ENCODE measurements around the gene NR3C2. TPM values are rescaled to one million over a fixed set of nuclear protein-coding genes. Genes with fewer than 3 reads are reported as not detected.

The NR3C2 gene
- total RNA-seq, 1 donor from 2014 or later = 4.3 TPM

GRCh38 chr4:148056879-148057278, 385.3 kb downstream of the NR3C2 start:
- peak; percentile 40 for DNase-seq (ENCODE audit: low spot score)

GRCh38 chr4:148055844-148056243, 386.4 kb downstream of the NR3C2 start:
- no peak for DNase-seq (ENCODE audit: low spot score)

GRCh38 chr4:148054275-148054674, 387.9 kb downstream of the NR3C2 start:
- DNase-seq (ENCODE audit: low spot score) = no peak

GRCh38 chr4:148053298-148054003, 388.8 kb downstream of the NR3C2 start:
- no peak for DNase-seq (ENCODE audit: low spot score)

GRCh38 chr4:148052448-148052847, 389.8 kb downstream of the NR3C2 start:
- DNase-seq (ENCODE audit: low spot score) = no peak

- no peak for DNase-seq (ENCODE audit: low spot score)
Measured at GRCh38 chr4:148051403-148051802, 390.8 kb downstream of the NR3C2 start.

- peak; percentile 78 for DNase-seq (ENCODE audit: low spot score)
Measured at GRCh38 chr4:148048598-148048997, 393.6 kb downstream of the NR3C2 start.

- DNase-seq (ENCODE audit: low spot score) = peak; percentile 27
Measured at GRCh38 chr4:148044912-148045352, 397.3 kb downstream of the NR3C2 start.

GRCh38 chr4:148044089-148044911, 397.9 kb downstream of the NR3C2 start:
- DNase-seq (ENCODE audit: low spot score) = no peak

GRCh38 chr4:148041606-148042329, 400.4 kb downstream of the NR3C2 start:
- no peak for DNase-seq (ENCODE audit: low spot score)

GRCh38 chr4:148034813-148035212, 407.4 kb downstream of the NR3C2 start:
- no peak for DNase-seq (ENCODE audit: low spot score)

GRCh38 chr4:148030193-148030873, 411.9 kb downstream of the NR3C2 start:
- peak; percentile 24 for DNase-seq (ENCODE audit: low spot score)

GRCh38 chr4:148029781-148030180, 412.4 kb downstream of the NR3C2 start:
- DNase-seq (ENCODE audit: low spot score) = no peak

All from umbilical cord (tissue), 2 donors.